ENCODE data around the gene EVA1A. TPM values are rescaled to one million over a fixed set of nuclear protein-coding genes. Genes with fewer than 3 reads are reported as not detected.
A peak's percentile ranks its signal among the peaks of the same experiment; 100 is the strongest.

EVA1A gene
- total RNA-seq, 1 experiment from 2014 or later, result not detected

DNA sequence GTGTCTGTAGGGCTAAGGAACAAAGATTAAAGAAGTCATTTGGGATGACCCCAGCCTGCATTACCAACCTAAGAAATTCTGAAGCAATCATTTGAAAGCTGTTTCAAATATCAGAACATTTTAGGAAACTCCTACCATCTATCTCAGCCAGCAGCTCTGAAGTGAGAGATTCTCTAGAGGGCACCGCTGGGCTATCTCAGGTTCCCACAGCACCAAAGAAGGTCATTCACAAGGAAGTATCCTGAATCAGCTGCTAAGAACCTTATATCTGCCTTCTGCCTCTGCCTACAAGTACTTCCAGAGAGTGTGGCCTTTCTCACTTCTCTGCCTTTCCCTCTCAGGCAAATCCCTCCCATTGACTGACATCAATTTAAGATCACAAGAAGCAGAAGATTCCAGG is 13.4 kb upstream of the EVA1A start:
- no peaks in the 10 kb centered on the region for H3K36me3 ChIP-seq
- no peak for DNase-seq

DNA sequence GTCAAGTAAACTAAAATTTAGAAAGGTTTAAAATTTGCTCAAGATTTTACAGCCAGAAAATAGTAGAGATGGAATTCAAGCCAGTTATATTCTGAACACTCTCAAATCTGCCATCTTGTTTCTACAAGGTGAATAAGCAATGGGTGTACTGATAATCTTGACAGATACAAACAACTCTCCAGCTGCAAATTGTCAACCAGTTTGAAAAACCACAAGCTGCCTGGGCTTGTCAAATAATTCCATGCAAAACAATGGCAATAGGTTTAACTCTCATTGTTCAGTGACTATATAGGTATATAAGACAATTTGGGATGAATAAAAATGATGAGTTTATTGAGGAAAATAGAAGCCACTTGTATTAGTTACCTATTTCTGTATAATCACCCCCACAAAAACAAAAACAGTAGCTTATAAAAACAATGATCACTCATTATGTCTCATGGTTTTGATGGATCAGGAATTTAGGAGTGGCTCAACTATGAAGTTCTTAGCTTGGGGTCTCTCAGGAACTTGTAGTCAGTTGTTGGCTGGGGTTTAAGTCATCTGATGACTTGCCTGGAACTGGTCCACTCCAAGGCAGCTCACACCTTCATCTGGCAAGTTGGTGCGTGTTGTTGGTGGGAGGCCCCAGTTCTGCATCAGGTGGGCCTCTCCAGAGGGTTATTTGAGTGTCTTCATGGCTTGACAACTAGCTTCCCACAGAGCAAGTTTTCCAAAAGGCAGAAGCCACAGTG is 12.6 kb upstream of the EVA1A start:
- H3K27me3 ChIP-seq, result no peaks in the 10 kb centered on the region
- no peak overlapping the region for H3K4me3 ChIP-seq
- H3K9me3 ChIP-seq (replicated peaks), result no peaks in the 10 kb centered on the region
- H3K4me1 ChIP-seq, result peaks cover 16% of the 10 kb centered on the region
- no peak for DNase-seq
- no peaks in the 10 kb centered on the region for H3K36me3 ChIP-seq
- no peak overlapping the region for H3K27ac ChIP-seq

More for the DNA sequence above, 13.4 kb upstream of the EVA1A start:
- Histone ChIP-seq H3K27me3 (no peaks in the 10 kb centered on the region), H3K4me1 (peaks cover 16% of the 10 kb centered on the region), H3K27ac (no peak overlapping the region), H3K4me3 (no peak overlapping the region), H3K9me3 (replicated peaks) (no peaks in the 10 kb centered on the region)

DNA sequence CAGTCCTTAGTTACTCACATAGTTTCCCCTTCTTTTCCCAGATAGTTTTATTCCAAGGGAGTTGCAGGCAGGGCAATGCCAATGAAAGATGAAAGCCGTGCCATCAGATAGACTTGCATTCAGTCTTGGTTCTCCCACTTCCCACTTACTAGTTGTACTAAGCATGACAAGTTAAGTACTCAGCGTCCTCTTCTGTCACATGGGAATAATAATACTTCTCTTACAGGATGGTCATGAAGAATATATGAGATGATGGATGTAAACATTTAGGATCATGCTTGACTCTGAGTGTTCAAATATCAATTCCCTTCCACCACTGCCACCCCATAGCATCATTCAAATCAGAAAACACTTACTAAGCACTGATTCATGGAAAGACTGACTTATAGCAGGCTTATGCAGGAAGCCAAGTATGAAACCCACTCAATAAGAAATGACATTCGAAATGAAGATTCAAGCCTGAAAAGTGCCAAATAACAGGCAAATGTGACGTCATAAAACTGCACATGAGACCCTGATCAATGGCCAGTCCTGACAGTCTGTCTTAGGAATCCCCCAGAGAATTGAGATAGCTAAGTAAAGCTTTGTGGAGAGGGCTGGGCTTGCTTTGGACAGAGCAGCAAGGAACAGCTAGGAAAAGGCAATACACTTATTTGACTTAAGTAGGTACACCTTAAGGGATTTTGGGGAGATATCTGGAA is 11.1 kb upstream of the EVA1A start:
- H3K4me1 ChIP-seq, result peaks cover 16% of the 10 kb centered on the region
- H3K36me3 ChIP-seq, result no peaks in the 10 kb centered on the region
- no peak overlapping the region for H3K27ac ChIP-seq
- H3K27me3 ChIP-seq, result no peaks in the 10 kb centered on the region; the same call in 1 of the 2 replicates
- no peaks in the 10 kb centered on the region for H3K9me3 ChIP-seq (replicated peaks)
- no peak for DNase-seq
- no peak overlapping the region for H3K4me3 ChIP-seq

DNA sequence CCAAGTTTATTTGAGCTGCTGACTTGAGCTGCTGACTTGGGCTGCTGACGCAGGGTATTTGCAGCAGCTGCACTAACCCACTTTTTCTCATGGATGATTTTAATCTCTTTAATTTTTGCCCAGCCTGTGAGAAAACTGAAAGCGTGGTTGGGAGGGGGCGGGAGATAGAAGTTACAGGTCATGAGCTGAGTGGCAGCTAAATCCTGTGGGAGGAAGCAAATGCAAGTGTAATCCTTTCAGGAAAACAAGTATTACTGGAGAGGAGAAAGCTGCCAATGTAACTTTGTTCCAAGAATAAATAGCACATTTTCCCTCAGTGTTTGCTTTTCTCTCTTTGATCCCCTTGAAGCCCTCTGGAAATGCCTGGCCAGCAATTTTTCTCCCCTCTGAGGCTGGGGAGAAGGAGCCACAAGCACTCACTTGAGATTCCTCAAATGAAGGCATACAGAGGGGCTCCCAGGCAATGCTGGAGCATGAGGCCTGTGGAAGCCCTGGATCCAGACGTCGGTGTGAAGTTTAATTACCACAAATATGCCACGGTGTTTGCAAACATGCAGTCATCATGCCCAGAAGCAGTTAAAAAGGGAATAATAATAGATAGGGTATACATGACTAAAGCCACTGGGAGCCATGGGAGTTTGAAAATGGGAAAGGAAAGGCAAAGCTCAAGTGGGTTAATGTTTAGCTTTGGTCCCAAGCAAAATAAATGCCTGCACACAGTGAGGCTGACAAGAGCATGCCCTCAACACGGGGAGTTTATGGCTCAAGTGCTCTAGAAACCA is 10.4 kb upstream of the EVA1A start:
- DNase-seq, result peak; percentile 50 to 83
- Histone ChIP-seq H3K27me3 (peaks cover 6% of the 10 kb centered on the region; the same call in 1 of the 2 replicates), H3K27ac (no peak overlapping the region), H3K4me3 (no peak overlapping the region), H3K9me3 (replicated peaks) (no peaks in the 10 kb centered on the region), H3K36me3 (no peaks in the 10 kb centered on the region), H3K4me1 (peaks cover 16% of the 10 kb centered on the region)

DNA sequence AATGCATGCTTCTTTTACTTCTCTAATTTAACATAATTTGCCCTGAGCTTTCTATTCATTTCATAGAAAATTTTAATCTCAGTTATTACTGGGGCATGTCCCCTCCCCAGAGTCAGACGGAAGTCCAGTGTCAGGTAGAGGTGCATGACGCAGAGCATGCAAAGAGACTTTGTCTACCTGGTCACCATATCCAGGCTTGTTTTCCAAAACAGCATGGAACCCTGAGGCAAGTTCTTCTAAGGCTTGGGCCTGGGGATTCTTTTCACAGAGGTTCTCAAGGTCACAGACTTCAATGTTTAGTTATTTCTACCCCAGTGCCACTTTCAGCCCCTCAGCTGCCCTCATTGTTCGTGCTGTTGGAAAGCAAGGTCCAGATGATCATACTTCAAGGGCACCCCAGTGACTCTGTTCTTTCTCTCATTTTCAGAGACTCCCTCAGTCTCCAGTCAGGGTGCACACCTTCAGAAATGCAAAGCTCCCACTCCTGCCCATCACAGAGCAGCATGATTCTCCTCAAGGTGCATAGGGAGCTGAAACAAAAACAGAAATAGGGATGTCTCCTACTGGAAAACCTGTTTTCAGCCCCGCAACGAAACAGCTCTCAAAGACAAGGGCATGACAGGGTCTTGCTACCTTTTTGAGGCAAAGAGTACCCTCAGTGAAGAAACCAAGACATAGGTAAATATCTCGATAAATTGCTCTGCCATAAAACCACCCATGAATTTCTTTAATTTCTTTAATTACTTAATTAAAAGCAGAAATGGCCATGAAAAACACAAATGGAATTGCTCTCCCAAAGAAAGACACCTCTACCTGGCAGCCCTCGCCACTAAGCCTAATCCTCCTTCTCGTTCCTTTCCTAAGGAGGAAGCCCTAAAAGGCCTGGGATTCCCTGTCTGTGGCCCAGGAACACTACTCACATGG is 9.5 kb upstream of the EVA1A start:
- H3K27ac ChIP-seq, result no peak overlapping the region
- H3K9me3 ChIP-seq (replicated peaks), result no peaks in the 10 kb centered on the region

DNA sequence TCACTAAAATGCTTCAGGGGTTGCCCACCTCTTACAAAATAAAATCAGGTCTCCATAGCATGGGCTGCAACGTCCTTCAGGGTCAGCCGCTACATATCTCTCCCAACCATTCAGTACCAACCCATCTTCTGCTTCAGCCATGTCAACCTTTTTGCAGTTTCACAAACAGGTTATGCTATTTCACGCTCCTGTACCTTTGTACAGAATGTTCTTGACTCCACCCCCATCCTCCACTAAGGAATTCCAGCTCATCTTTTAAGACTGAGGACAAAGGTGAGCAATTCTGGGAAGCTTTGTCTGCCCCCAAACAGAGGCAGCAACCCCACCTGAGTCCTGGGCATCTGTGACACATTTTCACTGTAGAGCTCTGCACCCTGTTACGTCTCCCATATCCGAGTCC is 8.8 kb upstream of the EVA1A start:
- Histone ChIP-seq H3K9me3 (replicated peaks) (no peaks in the 10 kb centered on the region), H3K27me3 (peaks cover 15% of the 10 kb centered on the region), H3K36me3 (no peaks in the 10 kb centered on the region), H3K4me3 (no peak overlapping the region), H3K4me1 (peaks cover 16% of the 10 kb centered on the region), H3K27ac (no peak overlapping the region)
- no peak for DNase-seq

More for the DNA sequence above, 9.5 kb upstream of the EVA1A start:
- Histone ChIP-seq H3K27me3 (peaks cover 13% of the 10 kb centered on the region), H3K36me3 (no peaks in the 10 kb centered on the region), H3K4me1 (peaks cover 16% of the 10 kb centered on the region), H3K4me3 (no peak overlapping the region)
- DNase-seq, result no peak

DNA sequence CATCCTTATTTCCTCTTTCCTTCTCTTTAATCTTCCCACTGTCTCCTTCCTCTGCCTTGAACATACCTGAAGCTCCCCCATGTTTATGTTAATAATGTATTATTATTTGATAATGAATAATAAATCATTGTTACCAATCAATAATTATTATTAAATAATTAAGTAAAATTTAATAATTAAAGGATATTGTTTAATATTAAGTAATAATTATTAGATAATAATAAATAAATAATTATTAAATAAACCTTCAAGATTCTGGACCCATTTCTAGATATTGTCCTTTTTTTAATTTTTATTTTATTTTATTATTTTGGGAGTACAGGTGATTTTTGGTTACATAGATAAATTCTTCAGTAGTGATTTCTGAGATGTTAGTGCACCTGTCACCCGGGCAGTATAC is 7.4 kb upstream of the EVA1A start:
- H3K36me3 ChIP-seq, result no peaks in the 10 kb centered on the region
- no peak overlapping the region for H3K4me3 ChIP-seq
- H3K27ac ChIP-seq, result no peak overlapping the region
- H3K4me1 ChIP-seq, result peaks cover 16% of the 10 kb centered on the region
- DNase-seq, result no peak
- H3K27me3 ChIP-seq, result peaks cover 16% of the 10 kb centered on the region
- no peaks in the 10 kb centered on the region for H3K9me3 ChIP-seq (replicated peaks)

DNA sequence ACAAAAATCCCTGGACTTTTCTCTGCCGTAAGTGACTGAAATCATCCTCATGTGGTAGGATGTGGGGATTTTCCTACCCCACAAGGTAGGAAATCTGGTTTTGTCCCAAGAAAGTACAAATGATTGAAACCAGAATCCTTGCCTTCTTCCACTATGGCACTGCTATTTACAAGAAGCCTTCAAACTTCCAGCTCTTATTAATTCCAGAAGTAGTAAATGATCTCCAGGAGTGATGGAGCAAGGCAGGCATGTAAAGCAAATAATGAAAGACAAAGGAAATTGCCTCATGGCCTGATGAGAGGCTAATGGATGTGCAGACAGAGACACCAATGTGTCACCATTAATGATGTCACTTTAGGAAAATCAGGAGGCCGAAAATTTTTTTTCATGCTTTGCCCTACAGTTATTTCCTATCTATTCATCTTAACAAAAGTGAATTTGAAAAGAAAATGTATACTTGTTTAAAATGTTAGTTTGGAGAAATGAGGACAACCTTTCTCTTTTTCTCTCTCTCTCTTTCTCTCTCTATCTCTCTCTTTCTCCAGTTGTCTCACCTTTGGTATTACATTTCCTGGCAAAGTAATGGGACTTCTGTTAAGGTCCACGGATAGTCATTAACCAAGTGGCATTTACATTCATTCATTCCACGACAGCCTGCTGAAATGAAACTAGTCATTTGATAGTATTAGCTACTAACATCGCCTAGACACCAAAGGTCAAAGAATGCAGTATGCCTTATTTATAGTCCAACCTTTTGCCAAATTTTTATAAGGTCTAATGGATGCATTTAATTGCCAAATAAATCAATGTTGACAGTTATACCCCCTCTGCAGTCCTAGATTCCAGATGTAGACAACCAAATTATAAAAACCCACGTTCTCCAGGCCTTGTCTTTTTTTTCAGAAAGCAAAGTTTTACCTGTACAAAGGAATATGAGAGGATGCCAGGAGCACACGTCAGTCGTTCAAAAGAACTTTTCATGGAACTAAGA is 5.0 kb upstream of the EVA1A start:
- peaks cover 8% of the 10 kb centered on the region for H3K4me1 ChIP-seq
- H3K27me3 ChIP-seq, result peaks cover 26% of the 10 kb centered on the region
- no peak overlapping the region for H3K4me3 ChIP-seq
- H3K9me3 ChIP-seq (replicated peaks), result no peaks in the 10 kb centered on the region
- no peak for DNase-seq
- H3K27ac ChIP-seq, result no peak overlapping the region
- no peaks in the 10 kb centered on the region for H3K36me3 ChIP-seq

DNA sequence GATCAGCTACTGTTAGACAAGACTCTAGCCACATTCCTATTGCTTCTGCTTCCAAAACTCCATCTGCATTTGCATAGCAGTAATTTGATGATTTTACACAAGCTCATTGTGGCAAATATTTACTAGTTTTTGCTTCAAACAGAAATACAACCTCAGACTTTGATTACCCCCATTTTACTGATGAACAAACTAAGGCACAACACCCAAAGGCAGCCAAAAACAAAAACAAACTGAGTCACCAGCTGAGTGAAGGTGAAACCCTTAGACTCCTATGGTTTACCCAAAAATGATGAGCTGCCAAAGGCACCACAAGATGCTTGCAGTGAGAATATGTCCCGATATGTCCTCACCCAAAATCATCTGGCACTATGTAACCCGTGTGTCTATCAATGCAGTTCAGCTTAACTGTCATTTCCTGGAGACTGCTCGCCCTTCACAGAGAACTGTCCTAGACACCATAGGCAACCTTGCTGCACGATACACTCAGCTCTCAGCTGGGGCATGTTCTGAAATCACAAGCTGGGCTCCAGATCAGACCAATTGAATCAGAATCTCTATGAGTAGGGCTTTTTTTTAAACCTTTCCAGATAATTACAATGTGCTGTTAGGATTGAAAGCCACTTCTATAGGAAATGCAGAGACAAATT is 4.1 kb upstream of the EVA1A start:
- Histone ChIP-seq H3K27ac (no peak overlapping the region), H3K27me3 (peaks cover 26% of the 10 kb centered on the region), H3K4me3 (no peak overlapping the region), H3K4me1 (no peaks in the 10 kb centered on the region), H3K36me3 (no peaks in the 10 kb centered on the region), H3K9me3 (replicated peaks) (no peaks in the 10 kb centered on the region)
- no peak for DNase-seq

DNA sequence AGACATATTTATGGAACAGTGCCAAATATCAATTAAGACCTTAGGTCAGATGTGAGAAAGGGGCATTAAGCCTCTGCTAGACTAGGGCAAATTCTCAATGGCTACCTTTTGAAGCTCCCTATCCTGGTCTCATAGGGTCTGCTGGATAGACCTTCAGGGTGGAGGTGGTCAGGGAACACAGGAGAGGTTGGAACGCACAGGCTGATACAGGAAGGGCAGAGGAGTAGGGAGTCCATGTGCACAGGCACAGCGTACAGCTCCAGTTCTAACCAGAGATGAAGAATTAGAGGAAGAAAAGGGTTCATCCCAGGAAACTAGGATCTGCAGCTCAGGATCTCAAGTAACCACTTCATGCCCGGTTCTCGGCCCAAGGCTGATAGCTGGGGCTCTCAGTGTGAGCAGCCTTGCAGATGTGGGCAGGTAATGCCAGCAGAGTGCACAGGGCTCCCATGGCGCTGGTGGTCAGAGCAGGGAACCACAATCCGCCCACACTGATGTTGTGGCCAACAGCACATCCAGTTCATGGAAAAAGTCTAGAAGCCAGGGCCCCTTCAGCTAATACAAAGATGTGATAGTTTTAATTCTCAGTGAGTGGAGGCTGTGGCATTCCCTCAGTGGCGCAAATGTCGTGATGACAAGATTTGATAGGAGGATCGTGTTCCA is 3.4 kb upstream of the EVA1A start:
- Histone ChIP-seq H3K9me3 (replicated peaks) (no peaks in the 10 kb centered on the region), H3K4me3 (no peak overlapping the region), H3K4me1 (no peaks in the 10 kb centered on the region), H3K36me3 (no peaks in the 10 kb centered on the region), H3K27ac (no peak overlapping the region), H3K27me3 (peaks cover 26% of the 10 kb centered on the region)
- DNase-seq, result no peak

DNA sequence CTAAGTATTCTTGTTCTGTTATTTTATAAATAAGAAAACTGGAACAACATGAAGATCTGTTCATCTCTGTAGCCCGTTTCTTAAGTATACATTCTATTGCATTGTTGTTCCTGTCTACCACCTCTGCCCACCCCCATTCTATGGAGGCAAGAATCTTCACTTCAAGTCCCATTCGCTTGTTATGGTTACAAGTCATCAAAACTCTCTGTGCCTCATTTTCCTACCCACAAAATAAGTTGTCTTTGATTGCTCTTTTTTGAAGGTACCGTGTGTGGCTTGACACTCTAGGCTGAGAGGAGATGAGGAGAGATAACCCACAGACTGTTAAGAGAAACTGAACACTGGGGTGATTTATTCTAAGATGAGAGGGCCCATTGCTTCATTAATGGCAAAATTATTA is 2.9 kb upstream of the EVA1A start:
- H3K4me1 ChIP-seq, result no peaks in the 10 kb centered on the region
- H3K27me3 ChIP-seq, result peaks cover 32% of the 10 kb centered on the region
- H3K27ac ChIP-seq, result no peak overlapping the region
- no peaks in the 10 kb centered on the region for H3K9me3 ChIP-seq (replicated peaks)
- no peaks in the 10 kb centered on the region for H3K36me3 ChIP-seq
- no peak overlapping the region for H3K4me3 ChIP-seq
- no peak for DNase-seq

DNA sequence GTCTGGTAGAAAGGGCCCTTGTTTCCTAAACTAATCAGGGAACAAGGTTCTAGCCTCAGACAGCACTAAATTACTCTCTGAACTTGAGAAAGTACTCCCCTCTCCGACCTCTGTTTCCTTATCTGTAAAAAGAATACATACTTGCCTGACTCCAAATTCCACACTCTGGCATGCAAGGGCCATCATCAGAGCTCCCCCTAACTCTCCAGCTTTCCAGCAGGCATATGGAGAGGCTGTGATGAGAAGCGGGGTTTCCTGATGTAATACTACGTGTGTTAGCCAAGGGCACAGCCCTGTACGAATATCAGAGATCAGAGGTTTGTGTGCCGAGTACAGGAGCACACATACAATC is 1.8 kb upstream of the EVA1A start:
- Histone ChIP-seq H3K4me3 (no peak overlapping the region), H3K36me3 (no peaks in the 10 kb centered on the region), H3K4me1 (no peaks in the 10 kb centered on the region), H3K27ac (no peak overlapping the region), H3K27me3 (peaks cover 32% of the 10 kb centered on the region), H3K9me3 (replicated peaks) (no peaks in the 10 kb centered on the region)
- no peak for DNase-seq

All from SJCRH30 (cell line).